ENCODE data around the gene CDK19. TPM values are rescaled to one million over a fixed set of nuclear protein-coding genes. Genes with fewer than 3 reads are reported as not detected.

The CDK19 gene
- total RNA-seq, 8 experiments from 2014 or later = 15.2 to 37.0 (median 18.8) TPM

GRCh38 chr6:110703906-110704594 lies 111.2 kb downstream of the CDK19 start:
- no peak overlapping the region for H3K27ac ChIP-seq
- no peaks in the 10 kb centered on the region for H3K4me1 ChIP-seq (replicated peaks in 1 of 2)
- in situ Hi-C loops (cut with MboI; ENCODE audit: low pct_unique_long_range_greater_than_20kb in 2 of 9, low sequenced_read_pairs in 9 of 9, unreplicated experiment in 9 of 9) = no loop called here
- no peak overlapping the region for H3K4me3 ChIP-seq
- ATAC-seq (replicated peaks in 6 of 8) = no peak

- WGBS, 10 experiments = 13 to 100% (median 89%) methylated on average over 1 to 2 of the region's 2 CpGs; no CpG with 5 or more reads in 3 of the 10 experiments
- H3K27ac ChIP-seq = no peak overlapping the region
- ATAC-seq (replicated peaks in 6 of 8) = no peak
These were observed 112.0 kb downstream of the CDK19 start for GRCh38 chr6:110703010-110703905.

GRCh38 chr6:110699780-110700179 lies 115.5 kb downstream of the CDK19 start:
- ATAC-seq (replicated peaks in 6 of 8) = no peak
- WGBS, 10 experiments = 60 to 100% (median 87%) methylated on average over 1 to 3 of the region's 3 CpGs; no CpG with 5 or more reads in 3 of the 10 experiments
- Histone ChIP-seq H3K27ac (no peak overlapping the region), H3K4me3 (no peak overlapping the region), H3K4me1 (replicated peaks in 1 of 2) (no peaks in the 10 kb centered on the region)
- in situ Hi-C loops (cut with MboI; ENCODE audit: low pct_unique_long_range_greater_than_20kb in 2 of 9, low sequenced_read_pairs in 9 of 9, unreplicated experiment in 9 of 9) = loop anchor here in 2 of 9 experiments (25.0 kb wide), 3 partner anchors 162 to 238 kb away; no protein-coding TSS in a partner anchor

More at GRCh38 chr6:110703010-110703905, 112.0 kb downstream of the CDK19 start:
- Histone ChIP-seq H3K4me3 (no peak overlapping the region), H3K4me1 (replicated peaks in 1 of 2) (no peaks in the 10 kb centered on the region)
- in situ Hi-C loops (cut with MboI; ENCODE audit: low pct_unique_long_range_greater_than_20kb in 2 of 9, low sequenced_read_pairs in 9 of 9, unreplicated experiment in 9 of 9) = no loop called here

GRCh38 chr6:110693994-110694393 lies 121.3 kb downstream of the CDK19 start:
- in situ Hi-C loops (cut with MboI; ENCODE audit: low pct_unique_long_range_greater_than_20kb in 2 of 9, low sequenced_read_pairs in 9 of 9, unreplicated experiment in 9 of 9) = loop anchor here in 2 of 9 experiments (25.0 kb wide), 3 partner anchors 157 to 243 kb away; no protein-coding TSS in a partner anchor
- Histone ChIP-seq H3K27ac (no peak overlapping the region), H3K4me3 (no peak overlapping the region), H3K4me1 (replicated peaks in 1 of 2) (no peaks in the 10 kb centered on the region)
- no peak for ATAC-seq (replicated peaks in 6 of 8)

GRCh38 chr6:110693296-110693695 lies 122.0 kb downstream of the CDK19 start:
- 94 to 100% (median 100%) methylated on average over 2 to 3 of the region's 3 CpGs; no CpG with 5 or more reads in 6 of the 10 experiments for whole genome bisulfite sequencing, 10 experiments
- H3K27ac ChIP-seq = no peak overlapping the region
- in situ Hi-C loops (cut with MboI; ENCODE audit: low pct_unique_long_range_greater_than_20kb in 2 of 9, low sequenced_read_pairs in 9 of 9, unreplicated experiment in 9 of 9) = loop anchor here in 2 of 9 experiments (25.0 kb wide), 3 partner anchors 156 to 244 kb away; no protein-coding TSS in a partner anchor
- ATAC-seq (replicated peaks in 6 of 8) = no peak
- H3K4me3 ChIP-seq = no peak overlapping the region
- no peaks in the 10 kb centered on the region for H3K4me1 ChIP-seq (replicated peaks in 1 of 2)

- Histone ChIP-seq H3K4me1 (replicated peaks in 1 of 2) (no peaks in the 10 kb centered on the region), H3K4me3 (no peak overlapping the region), H3K27ac (no peak overlapping the region)
- in situ Hi-C loops (cut with MboI; ENCODE audit: low pct_unique_long_range_greater_than_20kb in 2 of 9, low sequenced_read_pairs in 9 of 9, unreplicated experiment in 9 of 9) = loop anchor here in 2 of 9 experiments (25.0 kb wide), 3 partner anchors 154 to 246 kb away; no protein-coding TSS in a partner anchor
- ATAC-seq (replicated peaks in 6 of 8) = no peak
- 50 to 100% (median 91%) methylated on average over 1 to 5 of the region's 5 CpGs for WGBS, 10 experiments
These were observed 124.4 kb downstream of the CDK19 start for GRCh38 chr6:110690916-110691315.

GRCh38 chr6:110690106-110690654 lies 125.1 kb downstream of the CDK19 start:
- Histone ChIP-seq H3K27ac (no peak overlapping the region), H3K4me3 (no peak overlapping the region), H3K4me1 (replicated peaks in 1 of 2) (no peaks in the 10 kb centered on the region)
- 50 to 100% (median 100%) methylated on average over 1 to 2 of the region's 3 CpGs; no CpG with 5 or more reads in 7 of the 10 experiments for WGBS, 10 experiments
- in situ Hi-C loops (cut with MboI; ENCODE audit: low pct_unique_long_range_greater_than_20kb in 2 of 9, low sequenced_read_pairs in 9 of 9, unreplicated experiment in 9 of 9) = loop anchor here in 2 of 9 experiments (25.0 kb wide), 3 partner anchors 153 to 247 kb away; no protein-coding TSS in a partner anchor
- no peak for ATAC-seq (replicated peaks in 6 of 8)

GRCh38 chr6:110689275-110689935 lies 125.9 kb downstream of the CDK19 start:
- WGBS, 10 experiments = 60 to 100% (median 95%) methylated on average over 2 to 3 of the region's 6 CpGs; no CpG with 5 or more reads in 3 of the 10 experiments
- in situ Hi-C loops (cut with MboI; ENCODE audit: low pct_unique_long_range_greater_than_20kb in 2 of 9, low sequenced_read_pairs in 9 of 9, unreplicated experiment in 9 of 9) = loop anchor here in 2 of 9 experiments (25.0 kb wide), 3 partner anchors 152 to 248 kb away; no protein-coding TSS in a partner anchor
- Histone ChIP-seq H3K27ac (no peak overlapping the region), H3K4me3 (no peak overlapping the region), H3K4me1 (replicated peaks in 1 of 2) (no peaks in the 10 kb centered on the region)
- ATAC-seq (replicated peaks in 6 of 8) = no peak

- Histone ChIP-seq H3K27ac (no peak overlapping the region), H3K4me1 (replicated peaks in 1 of 2) (no peaks in the 10 kb centered on the region), H3K4me3 (no peak overlapping the region)
- in situ Hi-C loops (cut with MboI; ENCODE audit: low pct_unique_long_range_greater_than_20kb in 2 of 9, low sequenced_read_pairs in 9 of 9, unreplicated experiment in 9 of 9) = loop anchor here in 2 of 9 experiments (25.0 kb wide), 3 partner anchors 151 to 249 kb away; no protein-coding TSS in a partner anchor
- 52 to 100% (median 92%) methylated on average over 1 to 4 of the region's 6 CpGs; no CpG with 5 or more reads in 5 of the 10 experiments for WGBS, 10 experiments
- ATAC-seq (replicated peaks in 6 of 8) = peak in 3 of 8 experiments; percentile 91
These were observed 126.5 kb downstream of the CDK19 start for GRCh38 chr6:110688661-110689268.

- no peak overlapping the region for H3K27ac ChIP-seq
- in situ Hi-C loops (cut with MboI; ENCODE audit: low pct_unique_long_range_greater_than_20kb in 2 of 9, low sequenced_read_pairs in 9 of 9, unreplicated experiment in 9 of 9) = loop anchor here in 2 of 9 experiments (25.0 kb wide), 3 partner anchors 150 to 250 kb away; no protein-coding TSS in a partner anchor
- ATAC-seq (replicated peaks in 6 of 8) = no peak
- no peak overlapping the region for H3K4me3 ChIP-seq
- 25 to 100% (median 81%) methylated on average over 1 of the region's 1 CpG; no CpG with 5 or more reads in 4 of the 10 experiments for WGBS, 10 experiments
- H3K4me1 ChIP-seq (replicated peaks in 1 of 2) = no peaks in the 10 kb centered on the region
These were observed 127.9 kb downstream of the CDK19 start for GRCh38 chr6:110687326-110687725.

GRCh38 chr6:110683241-110683640 lies 132.0 kb downstream of the CDK19 start:
- in situ Hi-C loops (cut with MboI; ENCODE audit: low pct_unique_long_range_greater_than_20kb in 2 of 9, low sequenced_read_pairs in 9 of 9, unreplicated experiment in 9 of 9) = loop anchor here in 2 of 9 experiments (25.0 kb wide), 3 partner anchors 146 to 254 kb away; no protein-coding TSS in a partner anchor
- Histone ChIP-seq H3K4me3 (no peak overlapping the region), H3K4me1 (replicated peaks in 1 of 2) (no peaks in the 10 kb centered on the region), H3K27ac (no peak overlapping the region)
- WGBS, 10 experiments = 44 to 100% (median 87%) methylated on average over 1 to 3 of the region's 3 CpGs
- no peak for ATAC-seq (replicated peaks in 6 of 8)

GRCh38 chr6:110682460-110682853 lies 132.8 kb downstream of the CDK19 start:
- WGBS, 10 experiments = 14 to 100% (median 57%) methylated on average over 1 of the region's 1 CpG; no CpG with 5 or more reads in 1 of the 10 experiments
- in situ Hi-C loops (cut with MboI; ENCODE audit: low pct_unique_long_range_greater_than_20kb in 2 of 9, low sequenced_read_pairs in 9 of 9, unreplicated experiment in 9 of 9) = loop anchor here in 2 of 9 experiments (25.0 kb wide), 3 partner anchors 145 to 255 kb away; no protein-coding TSS in a partner anchor
- peak; percentile 91 to 99 (median 97) for ATAC-seq (replicated peaks in 6 of 8)
- no peaks in the 10 kb centered on the region for H3K4me1 ChIP-seq (replicated peaks in 1 of 2)
- no peak overlapping the region for H3K27ac ChIP-seq
- no peak overlapping the region for H3K4me3 ChIP-seq

All from motor neuron (in vitro differentiated cells).